ENCODE data around the gene SHISAL1. TPM values are rescaled to one million over a fixed set of nuclear protein-coding genes. Genes with fewer than 3 reads are reported as not detected.

SHISAL1 gene
- total RNA-seq, 1 experiment from 2014 or later = 1.1 TPM

DNA sequence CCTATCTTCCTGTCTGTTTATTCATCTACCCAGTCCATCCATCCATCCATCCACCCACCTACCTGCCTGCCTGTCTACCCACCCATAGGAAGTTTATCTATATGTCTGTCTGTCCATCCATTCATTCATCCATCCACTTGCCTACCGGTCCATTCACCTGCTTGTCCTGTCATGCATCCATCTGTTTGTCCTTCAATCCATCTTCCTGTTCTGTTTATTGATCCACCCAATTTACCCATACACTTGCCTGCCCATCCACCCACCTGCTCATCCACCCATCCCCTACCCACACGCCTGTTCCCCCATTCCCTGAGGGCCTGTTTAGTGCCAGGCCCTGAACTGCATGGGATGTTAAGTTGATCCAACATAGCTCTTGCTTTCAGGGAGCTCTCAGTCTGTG is 113.6 kb downstream of the SHISAL1 start:
- no peak overlapping the region for H3K27ac ChIP-seq (ENCODE audit: low read length)
- BruUV-seq (replicated peaks) = no TSS peak

DNA sequence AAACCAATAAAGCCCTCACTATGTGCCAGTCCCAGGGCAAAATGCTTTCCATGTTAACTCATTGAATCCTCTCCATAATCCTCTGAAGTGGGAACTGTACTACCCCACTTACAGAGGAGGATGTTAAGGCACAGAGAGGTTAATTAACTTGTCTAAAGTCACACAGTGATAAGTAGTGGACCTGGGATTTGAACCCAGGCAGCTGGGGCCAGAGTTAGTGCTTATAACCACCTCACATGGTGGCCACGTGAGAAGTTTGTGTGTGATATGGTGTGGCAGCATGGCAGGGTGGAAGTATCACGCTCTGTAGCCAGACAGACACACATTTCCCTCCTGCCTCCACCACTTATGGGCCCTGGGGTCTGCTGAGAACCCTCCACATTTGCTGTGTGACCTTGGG is 115.5 kb downstream of the SHISAL1 start:
- Histone ChIP-seq H3K9me2 (replicated peaks; ENCODE audit: low read length) (no peaks in the 10 kb centered on the region), H4K20me1 (ENCODE audit: low read length) (no peaks in the 10 kb centered on the region), H3K9me3 (ENCODE audit: low read length) (no peaks in the 10 kb centered on the region), H3K27ac (ENCODE audit: low read length) (no peak overlapping the region), H2AFZ (ENCODE audit: low read length) (no peak overlapping the region), H3K4me2 (ENCODE audit: low read length) (no peak overlapping the region), H3K9ac (ENCODE audit: low read length) (no peak overlapping the region), H3K27me3 (ENCODE audit: low read length) (no peaks in the 10 kb centered on the region), H3K4me1 (ENCODE audit: insufficient read depth, low read length) (peaks cover 8% of the 10 kb centered on the region; the same call in 1 of the 2 replicates), H3K4me3 (ENCODE audit: low read length) (no peak overlapping the region), H3K36me3 (ENCODE audit: low read depth, low read length) (no peaks in the 10 kb centered on the region), H3F3A (ENCODE audit: low read length, unreplicated experiment) (no peaks in the 10 kb centered on the region), H3K79me2 (ENCODE audit: low read length) (no peaks in the 10 kb centered on the region)
- DNase-seq (no peak), ATAC-seq (no peak)
- TF ChIP-seq EZH2 (IDR thresholded peaks at IDR 0.05; ENCODE audit: low read length, unreplicated experiment) (no peak), EZH2phosphoT487 (IDR thresholded peaks at IDR 0.05; ENCODE audit: borderline replicate concordance, low read length) (no peak)
- TF ChIP-seq, protein P1, sequence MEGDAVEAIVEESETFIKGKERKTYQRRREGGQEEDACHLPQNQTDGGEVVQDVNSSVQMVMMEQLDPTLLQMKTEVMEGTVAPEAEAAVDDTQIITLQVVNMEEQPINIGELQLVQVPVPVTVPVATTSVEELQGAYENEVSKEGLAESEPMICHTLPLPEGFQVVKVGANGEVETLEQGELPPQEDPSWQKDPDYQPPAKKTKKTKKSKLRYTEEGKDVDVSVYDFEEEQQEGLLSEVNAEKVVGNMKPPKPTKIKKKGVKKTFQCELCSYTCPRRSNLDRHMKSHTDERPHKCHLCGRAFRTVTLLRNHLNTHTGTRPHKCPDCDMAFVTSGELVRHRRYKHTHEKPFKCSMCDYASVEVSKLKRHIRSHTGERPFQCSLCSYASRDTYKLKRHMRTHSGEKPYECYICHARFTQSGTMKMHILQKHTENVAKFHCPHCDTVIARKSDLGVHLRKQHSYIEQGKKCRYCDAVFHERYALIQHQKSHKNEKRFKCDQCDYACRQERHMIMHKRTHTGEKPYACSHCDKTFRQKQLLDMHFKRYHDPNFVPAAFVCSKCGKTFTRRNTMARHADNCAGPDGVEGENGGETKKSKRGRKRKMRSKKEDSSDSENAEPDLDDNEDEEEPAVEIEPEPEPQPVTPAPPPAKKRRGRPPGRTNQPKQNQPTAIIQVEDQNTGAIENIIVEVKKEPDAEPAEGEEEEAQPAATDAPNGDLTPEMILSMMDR (conservative IDR thresholded peaks at IDR 0.05; ENCODE audit: low read depth, low read length) = no peak
- intact Hi-C loops (cut with micrococcal nuclease) = no loop called here
- BruUV-seq (replicated peaks) = no TSS peak
- ChIA-PET POLR2A (ENCODE audit: unreplicated experiment) (no interaction called here), CTCF (no interaction called here)

More for the DNA sequence above, 113.6 kb downstream of the SHISAL1 start:
- DNase-seq (no peak), ATAC-seq (no peak)
- H3K4me1 ChIP-seq (ENCODE audit: insufficient read depth, low read length) = no peaks in the 10 kb centered on the region
- no peaks in the 10 kb centered on the region for H3F3A ChIP-seq (ENCODE audit: low read length, unreplicated experiment)
- no peak overlapping the region for H3K9ac ChIP-seq (ENCODE audit: low read length)
- H3K36me3 ChIP-seq (ENCODE audit: low read depth, low read length) = no peaks in the 10 kb centered on the region
- no peak overlapping the region for H3K4me3 ChIP-seq (ENCODE audit: low read length)
- H3K9me2 ChIP-seq (replicated peaks; ENCODE audit: low read length) = no peaks in the 10 kb centered on the region
- no peak overlapping the region for H3K4me2 ChIP-seq (ENCODE audit: low read length)
- ChIA-PET POLR2A (ENCODE audit: unreplicated experiment) (no interaction called here), CTCF (no interaction called here)
- H2AFZ ChIP-seq (ENCODE audit: low read length) = no peak overlapping the region
- no peaks in the 10 kb centered on the region for H3K79me2 ChIP-seq (ENCODE audit: low read length)
- no peaks in the 10 kb centered on the region for H3K9me3 ChIP-seq (ENCODE audit: low read length)
- TF ChIP-seq EZH2 (IDR thresholded peaks at IDR 0.05; ENCODE audit: low read length, unreplicated experiment) (no peak), EZH2phosphoT487 (IDR thresholded peaks at IDR 0.05; ENCODE audit: borderline replicate concordance, low read length) (no peak)
- TF ChIP-seq, protein P1 (conservative IDR thresholded peaks at IDR 0.05; ENCODE audit: low read depth, low read length) = no peak
- H4K20me1 ChIP-seq (ENCODE audit: low read length) = no peaks in the 10 kb centered on the region
- peaks cover 4% of the 10 kb centered on the region; the same call in 1 of the 2 replicates for H3K27me3 ChIP-seq (ENCODE audit: low read length)
- intact Hi-C loops (cut with micrococcal nuclease) = no loop called here

DNA sequence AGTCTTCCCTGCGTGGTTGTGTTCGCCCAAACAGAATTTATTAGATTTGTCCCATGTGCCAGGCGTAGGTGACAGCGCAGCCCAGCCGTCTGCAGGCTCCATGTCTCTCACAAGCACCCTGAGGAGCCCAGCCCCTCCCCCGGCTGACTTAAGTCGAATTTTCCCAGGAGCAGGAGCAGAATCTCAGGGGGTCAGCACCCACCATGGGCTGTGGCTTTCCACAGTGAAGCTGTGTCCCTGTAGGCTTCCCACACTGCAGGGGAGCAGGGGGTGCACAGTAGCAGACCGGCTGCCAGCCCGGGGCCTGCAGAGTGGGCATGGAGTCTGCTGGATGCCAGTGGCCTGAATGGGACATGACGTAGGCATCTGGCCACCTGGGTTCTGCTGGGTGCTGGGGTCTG is 116.0 kb downstream of the SHISAL1 start:
- Histone ChIP-seq H3K36me3 (ENCODE audit: low read depth, low read length) (no peaks in the 10 kb centered on the region), H3K9me3 (ENCODE audit: low read length) (no peaks in the 10 kb centered on the region), H3F3A (ENCODE audit: low read length, unreplicated experiment) (no peaks in the 10 kb centered on the region), H4K20me1 (ENCODE audit: low read length) (no peaks in the 10 kb centered on the region), H3K79me2 (ENCODE audit: low read length) (no peaks in the 10 kb centered on the region), H3K4me2 (ENCODE audit: low read length) (no peak overlapping the region), H3K9ac (ENCODE audit: low read length) (no peak overlapping the region), H3K27ac (ENCODE audit: low read length) (no peak overlapping the region), H2AFZ (ENCODE audit: low read length) (no peak overlapping the region), H3K27me3 (ENCODE audit: low read length) (no peaks in the 10 kb centered on the region), H3K4me1 (ENCODE audit: insufficient read depth, low read length) (peaks cover 8% of the 10 kb centered on the region; the same call in 1 of the 2 replicates), H3K9me2 (replicated peaks; ENCODE audit: low read length) (no peaks in the 10 kb centered on the region), H3K4me3 (ENCODE audit: low read length) (no peak overlapping the region)
- intact Hi-C loops (cut with micrococcal nuclease) = no loop called here
- CTCF ChIA-PET = no interaction called here
- POLR2A ChIA-PET (ENCODE audit: unreplicated experiment) = no interaction called here
- ATAC-seq (no peak), DNase-seq (no peak)
- no peak for TF ChIP-seq EZH2phosphoT487 (IDR thresholded peaks at IDR 0.05; ENCODE audit: borderline replicate concordance, low read length)
- TF ChIP-seq, protein P1 (conservative IDR thresholded peaks at IDR 0.05; ENCODE audit: low read depth, low read length) = no peak
- no peak for TF ChIP-seq EZH2 (IDR thresholded peaks at IDR 0.05; ENCODE audit: low read length, unreplicated experiment)
- BruUV-seq (replicated peaks) = no TSS peak

Data from PC-3 (cell line).